HG03139 (cell line): ENCODE data around the gene TFR2.

Experiments
- ATAC-seq: cut with Tn5 transposase; IDR thresholded peaks from one replicate; pipeline ENCODE4 v1.9.1; 2021; ENCODE audit not compliant: unreplicated experiment

TFR2 gene

GRCh38 chr7:100641463-100641859 is at the start of gene TFR2:
Gene TFR2, minus strand, starts transcription at chr7:100641552. Its CDS starts 43 bp downstream, at chr7:100641509.
- ATAC-seq, result no peak

GRCh38 chr7:100689230-100690135 is 48.1 kb upstream of the TFR2 start:
- no peak for ATAC-seq

GRCh38 chr7:100688326-100688860 is 47.0 kb upstream of the TFR2 start:
- ATAC-seq, result no peak

GRCh38 chr7:100687751-100688300 is 46.5 kb upstream of the TFR2 start:
- no peak for ATAC-seq

DNA sequence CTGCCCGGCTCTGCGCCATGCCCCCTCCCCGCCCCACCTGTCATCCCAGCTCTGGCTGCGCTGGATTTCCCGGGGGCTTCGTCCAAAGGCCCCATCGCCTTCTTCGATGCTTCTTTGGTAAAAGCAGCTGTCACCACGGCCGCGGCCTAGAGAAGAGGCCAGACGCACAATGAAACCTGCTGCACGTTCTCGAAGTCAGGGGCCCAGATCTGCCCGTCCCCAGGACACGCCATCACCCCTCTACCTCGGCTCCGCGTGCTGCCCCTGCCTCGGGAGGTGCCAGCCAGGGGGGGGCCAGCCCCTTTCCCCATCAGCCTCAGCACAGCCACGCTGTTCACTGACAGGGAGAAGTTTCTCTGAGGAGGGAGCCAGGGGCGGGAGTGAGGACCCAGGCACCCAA is 45.9 kb upstream of the TFR2 start:
- ATAC-seq, result no peak

- no peak for ATAC-seq
Measured at GRCh38 chr7:100686822-100687211, 45.5 kb upstream of the TFR2 start.

- no peak for ATAC-seq
Measured at GRCh38 chr7:100686201-100686821, 45.0 kb upstream of the TFR2 start.

- no peak for ATAC-seq
Measured at GRCh38 chr7:100685631-100686145, 44.3 kb upstream of the TFR2 start.

GRCh38 chr7:100685049-100685605 is 43.8 kb upstream of the TFR2 start:
- ATAC-seq, result no peak

DNA sequence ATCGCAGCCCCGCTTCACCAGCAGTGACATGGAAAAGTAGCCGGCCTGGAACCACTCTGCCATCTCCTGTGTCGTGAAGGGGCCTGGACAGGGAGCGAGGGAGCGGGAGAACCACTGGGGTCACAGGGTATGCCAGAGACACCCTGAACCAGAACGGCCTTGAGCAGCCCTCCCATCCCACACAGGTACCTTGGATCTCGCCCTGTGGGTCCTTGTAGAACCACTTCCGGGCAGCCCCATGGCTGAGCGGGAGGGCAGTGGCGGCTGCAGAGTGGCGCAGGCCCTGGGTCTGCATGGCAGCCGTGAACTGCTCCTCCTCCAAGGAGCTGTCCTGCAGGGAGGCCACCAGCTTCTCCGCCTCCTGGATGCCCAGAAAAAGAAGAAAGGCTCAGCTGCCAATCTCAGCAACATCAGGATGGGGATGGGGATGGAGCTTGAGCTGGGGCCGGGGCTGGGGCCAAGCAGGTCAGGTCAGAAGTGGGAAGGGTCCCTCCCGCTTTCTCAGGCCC is 43.2 kb upstream of the TFR2 start:
- ATAC-seq, result no peak

- no peak for ATAC-seq
Measured at GRCh38 chr7:100683659-100684533, 42.5 kb upstream of the TFR2 start.

DNA sequence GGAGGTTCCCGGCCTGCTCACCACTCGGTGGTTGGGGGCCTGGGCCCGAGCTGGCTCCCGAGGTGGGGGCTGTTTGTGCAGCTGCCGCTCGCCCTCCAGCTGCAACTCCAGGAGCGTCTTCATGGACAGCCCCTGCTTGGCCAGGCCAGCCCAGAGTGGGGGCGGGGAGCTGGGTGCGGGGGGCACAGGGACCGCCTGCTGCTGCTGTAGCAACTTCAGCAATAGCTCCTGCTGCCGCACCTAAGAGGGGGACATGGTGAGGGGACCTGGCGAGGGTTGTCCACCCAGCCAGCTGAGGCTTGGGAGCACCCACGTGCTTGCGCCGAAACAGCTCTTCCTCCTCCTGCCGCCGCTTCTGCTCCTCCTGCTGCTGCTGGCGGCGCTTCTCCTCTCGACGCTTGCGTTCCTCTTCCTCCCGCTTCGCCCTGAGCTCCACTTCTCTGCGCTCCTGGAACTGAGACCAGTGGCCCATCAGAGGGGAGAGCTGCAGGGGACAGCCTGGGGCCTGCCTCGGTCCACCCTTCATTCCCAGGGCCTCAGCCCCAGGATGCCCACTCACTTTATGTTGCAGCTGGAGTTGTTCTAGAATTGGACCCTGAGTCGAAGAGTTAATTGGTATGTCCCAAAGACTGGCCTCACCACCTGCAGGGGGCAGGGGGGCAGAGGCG is 41.8 kb upstream of the TFR2 start:
- ATAC-seq, result no peak

GRCh38 chr7:100682228-100682741 is 40.9 kb upstream of the TFR2 start:
- no peak for ATAC-seq

DNA sequence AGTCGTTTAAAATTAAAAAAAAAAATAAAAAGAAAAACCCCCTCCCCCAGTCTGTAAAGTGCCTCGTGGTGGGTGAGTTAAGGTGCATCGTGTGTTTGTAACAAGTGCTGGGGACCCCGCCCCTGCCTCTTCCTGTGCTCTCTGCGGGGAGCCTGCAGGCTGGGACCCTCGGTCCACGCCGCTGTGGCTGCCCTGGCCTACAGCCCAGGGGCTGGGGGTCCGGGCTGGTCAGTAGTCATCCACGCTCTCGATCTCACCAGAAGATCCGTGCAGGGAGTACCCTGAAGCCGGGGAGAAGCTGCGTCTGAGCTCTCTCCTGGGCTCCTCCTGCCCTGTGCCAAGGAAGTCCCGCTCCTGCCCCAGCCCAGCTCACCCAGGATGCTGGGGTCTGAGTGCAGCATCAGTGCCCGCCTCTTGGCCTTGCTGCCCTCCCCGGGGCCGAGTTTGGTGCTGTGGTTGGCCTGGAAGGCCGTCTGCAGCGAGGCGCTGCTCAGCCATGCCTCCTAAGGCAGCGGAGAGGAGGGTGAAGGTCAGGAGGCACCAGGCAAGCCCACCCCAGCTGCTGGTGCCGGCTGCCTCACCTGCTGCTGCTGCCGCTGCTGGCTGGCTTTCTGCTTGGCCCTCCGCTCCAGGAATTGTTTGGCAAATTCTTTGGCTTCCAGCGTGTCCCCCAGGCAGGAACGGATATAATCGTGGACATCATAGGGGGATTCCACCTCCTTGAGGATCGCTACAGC is 40.3 kb upstream of the TFR2 start:
- ATAC-seq, result no peak

DNA sequence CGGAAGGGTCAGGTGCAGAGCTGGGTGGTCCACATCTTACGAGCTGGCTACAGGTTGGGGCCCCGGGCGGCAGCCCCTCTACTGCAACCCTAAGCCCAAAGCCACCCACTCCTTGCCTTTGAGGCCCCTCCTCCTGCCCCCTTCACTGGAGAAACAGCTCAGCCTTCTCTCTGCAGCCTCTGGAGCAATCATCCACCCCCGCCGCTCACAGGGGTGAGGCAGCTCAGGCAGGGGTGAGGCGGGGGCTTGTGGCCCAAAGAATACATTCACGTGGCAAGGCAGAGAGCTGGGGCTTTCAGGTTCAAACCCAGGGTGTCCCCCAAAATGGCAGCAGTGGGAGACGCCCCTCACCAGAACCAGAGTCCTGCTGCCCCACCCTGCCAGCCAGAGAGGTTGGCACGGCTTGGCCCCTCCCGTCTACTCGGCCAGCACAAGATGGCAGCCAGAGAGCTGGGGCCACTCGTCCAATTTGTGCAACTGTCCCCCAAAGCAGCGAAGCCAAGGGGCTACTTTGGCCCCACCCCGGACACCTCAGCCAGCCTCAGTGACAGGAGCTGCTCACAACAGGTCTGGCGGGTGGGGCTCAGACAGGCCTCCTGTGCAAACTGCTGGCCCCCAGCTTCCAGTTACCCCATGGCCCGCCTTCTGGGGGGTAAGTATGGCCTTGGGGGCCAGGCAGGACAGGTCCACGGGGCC is 39.4 kb upstream of the TFR2 start:
- no peak for ATAC-seq

DNA sequence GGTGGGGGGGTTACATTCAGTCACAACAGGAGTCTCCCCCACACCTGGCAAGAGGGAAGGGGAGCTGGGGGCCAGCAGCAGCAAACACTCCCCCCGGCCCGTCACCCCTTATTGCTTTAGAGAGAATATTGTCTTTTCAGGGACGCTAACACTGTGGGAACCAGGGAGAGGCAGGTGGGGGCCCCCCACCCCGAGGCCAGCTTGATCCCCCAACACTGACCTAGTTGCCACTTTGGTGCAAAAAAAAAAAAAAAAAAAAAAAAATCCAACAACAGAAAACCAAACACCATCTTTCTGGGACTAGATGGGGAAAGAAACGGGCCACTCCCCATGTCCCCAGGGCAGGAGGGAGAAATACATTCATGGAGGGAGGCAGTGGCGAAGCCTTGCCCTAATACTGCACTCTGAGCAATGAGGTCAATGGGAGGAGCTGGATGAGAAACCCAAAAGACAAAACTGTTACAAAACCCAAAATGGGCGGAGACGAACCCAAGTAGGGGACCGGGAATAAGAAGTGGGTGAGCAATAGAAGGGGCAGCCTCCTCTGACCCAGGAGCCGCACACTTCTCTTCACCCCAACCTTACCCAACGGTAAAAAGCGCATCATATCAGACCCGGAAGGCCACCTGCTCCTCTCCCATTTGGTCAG is 38.7 kb upstream of the TFR2 start:
- no peak for ATAC-seq

DNA sequence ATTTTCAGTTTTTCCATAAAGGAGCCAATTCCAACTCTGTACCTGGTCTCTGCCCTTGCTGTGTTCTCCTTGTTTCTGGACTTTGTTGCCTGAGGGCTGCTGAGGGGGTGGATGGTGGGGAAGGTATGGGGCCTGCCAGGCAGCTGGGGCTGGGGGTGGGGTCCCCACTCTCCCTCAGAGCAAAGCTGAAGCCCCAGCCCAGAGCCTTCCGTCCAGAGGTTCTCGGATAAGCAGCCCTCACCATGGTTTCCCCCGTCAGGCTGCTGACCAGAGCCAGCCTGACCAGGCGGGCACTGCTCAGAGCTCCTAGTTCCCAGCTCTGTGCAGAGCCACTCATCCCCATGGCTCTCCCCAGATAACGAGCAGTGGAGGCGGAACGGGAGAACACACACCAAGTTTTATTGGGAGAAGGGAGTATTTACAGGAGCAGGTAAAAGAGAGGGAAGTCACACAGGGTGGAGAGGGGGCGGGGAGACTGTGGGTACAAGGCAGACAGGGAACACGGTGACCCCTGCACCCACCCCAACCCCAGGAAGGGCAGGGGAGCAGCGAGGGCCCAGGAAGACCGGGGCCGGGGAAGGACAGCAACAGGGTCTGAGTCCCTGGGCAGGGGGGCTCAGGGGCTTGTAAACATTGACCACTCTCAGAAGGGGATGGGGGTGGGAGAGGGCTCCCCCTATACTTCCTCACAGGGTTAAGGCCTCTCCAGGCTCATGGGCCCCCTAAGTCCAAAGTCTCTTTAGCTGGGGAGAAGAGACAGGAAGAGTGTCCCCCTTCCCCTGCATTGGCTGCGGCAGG is 38.0 kb upstream of the TFR2 start:
- ATAC-seq, result no peak
